A549 (cell line): ENCODE data around the gene DKC1.

Source experiments
- CBX2 ChIP-seq: fragments of 200-600 bp; sonication (generic); IDR thresholded peaks from 2 replicates; pipeline ENCODE4 v1.6.1; 2016; ENCODE audit warnings: low read depth, mild to moderate bottlenecking, borderline replicate concordance
- CHD2 ChIP-seq: fragments of 150-350 bp; IDR thresholded peaks from 2 replicates; pipeline ENCODE4 v1.6.1; 2014; ENCODE audit warnings: low read length; ENCODE audit not compliant: partially characterized antibody
- FOXS1 ChIP-seq: fragments of 250-450 bp; sonication (Bioruptor Pico); IDR thresholded peaks from 2 replicates; pipeline ENCODE4 v1.5.0; 2020; ENCODE audit warnings: mild to moderate bottlenecking, moderate library complexity
- HEYL ChIP-seq: fragments of 250-450 bp; sonication (Bioruptor Pico); IDR thresholded peaks from 2 replicates; pipeline ENCODE4 v1.8.0; 2021; ENCODE audit warnings: mild to moderate bottlenecking, moderate library complexity
- HOXA7 ChIP-seq: fragments of 250-450 bp; sonication (Bioruptor Pico); IDR thresholded peaks from 2 replicates; pipeline ENCODE4 v1.5.0; 2020; ENCODE audit warnings: mild to moderate bottlenecking, moderate library complexity
- JUN ChIP-seq, 2 experiments: fragments of >200 bp; sonication (Bioruptor Twin); formaldehyde crosslinking; IDR thresholded peaks; 2 replicates in 1 of 2; 3 replicates in 1 of 2; pipeline ENCODE4 v1.6.1; 2016 to 2017
- MAFK ChIP-seq: fragments of 450-650 bp; IDR thresholded peaks from 2 replicates; pipeline ENCODE4 v1.6.1; 2014; ENCODE audit not compliant: partially characterized antibody
- MAZ ChIP-seq: fragments of 150-350 bp; IDR thresholded peaks from 2 replicates; pipeline ENCODE4 v1.6.1; 2014; ENCODE audit warnings: antibody characterized with exemption, low read depth, low read length, borderline replicate concordance
- NPAS2 ChIP-seq: fragments of 250-450 bp; sonication (Bioruptor Pico); IDR thresholded peaks from 2 replicates; pipeline ENCODE4 v1.8.0; 2022; ENCODE audit warnings: mild to moderate bottlenecking, moderate library complexity, borderline replicate concordance
- POLR2A ChIP-seq: IDR thresholded peaks from 2 replicates; pipeline ENCODE4 v1.6.1; 2012; ENCODE audit warnings: mild to moderate bottlenecking, low read length
- RAD21 ChIP-seq, 2 experiments: fragments of >200 bp in 1 of 2; sonication (Bioruptor Twin) in 1 of 2; formaldehyde crosslinking in 1 of 2; IDR thresholded peaks in 1 of 2; conservative IDR thresholded peaks in 1 of 2; 2 replicates in 1 of 2; 3 replicates in 1 of 2; pipeline ENCODE4 v1.6.1; 2012 to 2018; ENCODE audit warnings: inconsistent platforms in 1 of 2
- RARB ChIP-seq: fragments of 250-450 bp; sonication (Bioruptor Pico); IDR thresholded peaks from 2 replicates; pipeline ENCODE4 v1.8.0; 2021; ENCODE audit warnings: mild to moderate bottlenecking, moderate library complexity
- TF ChIP-seq, protein P1 (sequence below): fragments of >200 bp; sonication (Bioruptor Twin); formaldehyde crosslinking; IDR thresholded peaks from 3 replicates; pipeline ENCODE4 v1.5.1; 2016
- TF ChIP-seq, protein P2 (sequence below): fragments of 200-600 bp; sonication (generic); IDR thresholded peaks from 2 replicates; pipeline ENCODE4 v1.6.1; 2016; ENCODE audit warnings: antibody characterized with exemption, mild to moderate bottlenecking, moderate library complexity

DNA sequence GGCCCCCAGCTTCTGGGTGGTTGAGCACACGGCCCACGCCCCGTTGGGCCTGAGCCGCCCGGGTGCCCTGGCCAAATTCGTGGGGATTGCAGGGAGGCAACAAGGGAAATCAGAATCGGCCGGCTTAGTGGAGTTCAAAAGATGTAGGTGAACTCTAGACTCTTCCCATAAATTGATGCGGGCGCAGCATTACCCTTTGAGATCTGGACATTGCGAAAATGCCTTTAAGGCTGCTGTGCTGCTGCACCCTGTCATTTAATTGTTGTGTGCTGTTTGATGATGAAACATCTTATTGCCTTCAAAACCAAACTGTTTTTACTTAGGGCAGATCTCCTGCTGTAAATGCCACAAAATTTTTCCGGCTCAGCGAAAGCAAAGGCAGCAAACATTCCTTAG is 43.0 kb downstream of the DKC1 start:
- no peak for TF ChIP-seq MAZ
- TF ChIP-seq, protein P1, sequence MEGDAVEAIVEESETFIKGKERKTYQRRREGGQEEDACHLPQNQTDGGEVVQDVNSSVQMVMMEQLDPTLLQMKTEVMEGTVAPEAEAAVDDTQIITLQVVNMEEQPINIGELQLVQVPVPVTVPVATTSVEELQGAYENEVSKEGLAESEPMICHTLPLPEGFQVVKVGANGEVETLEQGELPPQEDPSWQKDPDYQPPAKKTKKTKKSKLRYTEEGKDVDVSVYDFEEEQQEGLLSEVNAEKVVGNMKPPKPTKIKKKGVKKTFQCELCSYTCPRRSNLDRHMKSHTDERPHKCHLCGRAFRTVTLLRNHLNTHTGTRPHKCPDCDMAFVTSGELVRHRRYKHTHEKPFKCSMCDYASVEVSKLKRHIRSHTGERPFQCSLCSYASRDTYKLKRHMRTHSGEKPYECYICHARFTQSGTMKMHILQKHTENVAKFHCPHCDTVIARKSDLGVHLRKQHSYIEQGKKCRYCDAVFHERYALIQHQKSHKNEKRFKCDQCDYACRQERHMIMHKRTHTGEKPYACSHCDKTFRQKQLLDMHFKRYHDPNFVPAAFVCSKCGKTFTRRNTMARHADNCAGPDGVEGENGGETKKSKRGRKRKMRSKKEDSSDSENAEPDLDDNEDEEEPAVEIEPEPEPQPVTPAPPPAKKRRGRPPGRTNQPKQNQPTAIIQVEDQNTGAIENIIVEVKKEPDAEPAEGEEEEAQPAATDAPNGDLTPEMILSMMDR = no peak
- no peak for TF ChIP-seq POLR2A
- TF ChIP-seq HOXA7 (CRISPR knock-in tag) = no peak
- TF ChIP-seq CBX2 = no peak
- TF ChIP-seq, protein P2, sequence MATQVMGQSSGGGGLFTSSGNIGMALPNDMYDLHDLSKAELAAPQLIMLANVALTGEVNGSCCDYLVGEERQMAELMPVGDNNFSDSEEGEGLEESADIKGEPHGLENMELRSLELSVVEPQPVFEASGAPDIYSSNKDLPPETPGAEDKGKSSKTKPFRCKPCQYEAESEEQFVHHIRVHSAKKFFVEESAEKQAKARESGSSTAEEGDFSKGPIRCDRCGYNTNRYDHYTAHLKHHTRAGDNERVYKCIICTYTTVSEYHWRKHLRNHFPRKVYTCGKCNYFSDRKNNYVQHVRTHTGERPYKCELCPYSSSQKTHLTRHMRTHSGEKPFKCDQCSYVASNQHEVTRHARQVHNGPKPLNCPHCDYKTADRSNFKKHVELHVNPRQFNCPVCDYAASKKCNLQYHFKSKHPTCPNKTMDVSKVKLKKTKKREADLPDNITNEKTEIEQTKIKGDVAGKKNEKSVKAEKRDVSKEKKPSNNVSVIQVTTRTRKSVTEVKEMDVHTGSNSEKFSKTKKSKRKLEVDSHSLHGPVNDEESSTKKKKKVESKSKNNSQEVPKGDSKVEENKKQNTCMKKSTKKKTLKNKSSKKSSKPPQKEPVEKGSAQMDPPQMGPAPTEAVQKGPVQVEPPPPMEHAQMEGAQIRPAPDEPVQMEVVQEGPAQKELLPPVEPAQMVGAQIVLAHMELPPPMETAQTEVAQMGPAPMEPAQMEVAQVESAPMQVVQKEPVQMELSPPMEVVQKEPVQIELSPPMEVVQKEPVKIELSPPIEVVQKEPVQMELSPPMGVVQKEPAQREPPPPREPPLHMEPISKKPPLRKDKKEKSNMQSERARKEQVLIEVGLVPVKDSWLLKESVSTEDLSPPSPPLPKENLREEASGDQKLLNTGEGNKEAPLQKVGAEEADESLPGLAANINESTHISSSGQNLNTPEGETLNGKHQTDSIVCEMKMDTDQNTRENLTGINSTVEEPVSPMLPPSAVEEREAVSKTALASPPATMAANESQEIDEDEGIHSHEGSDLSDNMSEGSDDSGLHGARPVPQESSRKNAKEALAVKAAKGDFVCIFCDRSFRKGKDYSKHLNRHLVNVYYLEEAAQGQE = no peak
- no peak for TF ChIP-seq HEYL (CRISPR knock-in tag)
- TF ChIP-seq RARB (CRISPR knock-in tag) = no peak
- no peak for TF ChIP-seq FOXS1 (CRISPR knock-in tag)
- TF ChIP-seq RAD21 (conservative IDR thresholded peaks at IDR 0.05 in 1 of 2, IDR thresholded peaks at IDR 0.05 in 1 of 2) = no peak
- TF ChIP-seq CHD2 = no peak
- TF ChIP-seq NPAS2 (CRISPR knock-in tag) = no peak
- TF ChIP-seq MAFK = no peak
- TF ChIP-seq JUN (IDR thresholded peaks at IDR 0.05) = peak in 1 of 2 experiments; percentile 22; a peak in 1 of 5 replicates
